SK-N-SH treated with all-trans-retinoic acid at 6 μM for 48 hours (cell line): ENCODE results near the gene EFCAB7.
A peak's percentile ranks its signal among the peaks of the same experiment; 100 is the strongest.

Experiments used
- ATAC-seq: fragments of 200-7000 bp; cut with Tn5 transposase; 3 replicates; pipeline ENCODE4 v1.9.1; 2020; ENCODE audit warnings: mild to moderate bottlenecking, moderate library complexity
- ARNTL ChIP-seq: fragments of 450-650 bp; formaldehyde crosslinking; IDR thresholded peaks from 2 replicates; pipeline ENCODE4 v1.5.0; 2020; ENCODE audit warnings: low read depth, mild to moderate bottlenecking, moderate library complexity, borderline replicate concordance
- BACH2 ChIP-seq: fragments of 250-450 bp; sonication (Bioruptor Pico); IDR thresholded peaks from 2 replicates; pipeline ENCODE4 v1.9.0; 2021; ENCODE audit warnings: mild to moderate bottlenecking, borderline replicate concordance
- ESRRG ChIP-seq: fragments of 250-450 bp; sonication (Bioruptor Pico); IDR thresholded peaks from 2 replicates; pipeline ENCODE4 v1.6.1; 2021; ENCODE audit warnings: mild to moderate bottlenecking
- GLIS3 ChIP-seq: fragments of 250-450 bp; sonication (Bioruptor Pico); IDR thresholded peaks from 2 replicates; pipeline ENCODE4 v1.5.0; 2020; ENCODE audit warnings: mild to moderate bottlenecking, moderate library complexity
- PPARA ChIP-seq: fragments of 250-450 bp; sonication (Bioruptor Pico); IDR thresholded peaks from 2 replicates; pipeline ENCODE4 v1.5.0; 2020; ENCODE audit warnings: mild to moderate bottlenecking, borderline replicate concordance
- RARB ChIP-seq: fragments of 250-450 bp; sonication (Bioruptor Pico); IDR thresholded peaks from 2 replicates; pipeline ENCODE4 v1.8.0; 2021; ENCODE audit warnings: mild to moderate bottlenecking, moderate library complexity
- SNAI2 ChIP-seq: fragments of 250-450 bp; sonication (Bioruptor Pico); IDR thresholded peaks from 2 replicates; pipeline ENCODE4 v1.5.0; 2020; ENCODE audit warnings: mild to moderate bottlenecking, moderate library complexity
- TCF4 ChIP-seq: fragments of 250-450 bp; sonication (Bioruptor Pico); IDR thresholded peaks from 2 replicates; pipeline ENCODE4 v1.8.0; 2021; ENCODE audit warnings: mild to moderate bottlenecking, moderate library complexity, borderline replicate concordance
- TOX ChIP-seq: fragments of 250-450 bp; sonication (Bioruptor Pico); IDR thresholded peaks from 2 replicates; pipeline ENCODE4 v1.8.0; 2021; ENCODE audit warnings: mild to moderate bottlenecking, moderate library complexity, borderline replicate concordance
- ZC3H10 ChIP-seq: fragments of 250-450 bp; sonication (Bioruptor Pico); IDR thresholded peaks from 2 replicates; pipeline ENCODE4 v1.5.1; 2021; ENCODE audit warnings: mild to moderate bottlenecking, moderate library complexity
- ZFP3 ChIP-seq: fragments of 250-450 bp; sonication (Bioruptor Pico); IDR thresholded peaks from 2 replicates; pipeline ENCODE4 v1.5.0; 2020; ENCODE audit warnings: mild to moderate bottlenecking, moderate library complexity
- ZFP30 ChIP-seq: fragments of 450-650 bp; formaldehyde crosslinking; IDR thresholded peaks from 2 replicates; pipeline ENCODE4 v1.5.0; 2022; ENCODE audit warnings: mild to moderate bottlenecking, moderate library complexity
- ZNF565 ChIP-seq: fragments of 450-650 bp; formaldehyde crosslinking; conservative IDR thresholded peaks from 2 replicates; pipeline ENCODE4 v1.5.0; 2020; ENCODE audit warnings: low read depth, mild to moderate bottlenecking, moderate library complexity
- ZNF70 ChIP-seq: fragments of 450-650 bp; formaldehyde crosslinking; IDR thresholded peaks from 2 replicates; pipeline ENCODE4 v1.5.0; 2020; ENCODE audit warnings: mild to moderate bottlenecking, moderate library complexity
- ZNF8 ChIP-seq: fragments of 450-650 bp; formaldehyde crosslinking; IDR thresholded peaks from 2 replicates; pipeline ENCODE4 v1.5.0; 2020; ENCODE audit warnings: mild to moderate bottlenecking, moderate library complexity
- TF ChIP-seq, protein P1 (sequence below): fragments of 250-450 bp; sonication (Bioruptor Pico); IDR thresholded peaks from 2 replicates; pipeline ENCODE4 v1.8.0; 2020; ENCODE audit warnings: mild to moderate bottlenecking, moderate library complexity, borderline replicate concordance
- TF ChIP-seq, protein P2 (sequence below): fragments of 250-450 bp; sonication (Bioruptor Pico); IDR thresholded peaks from 2 replicates; pipeline ENCODE4 v1.8.0; 2021; ENCODE audit warnings: low read depth, mild to moderate bottlenecking, moderate library complexity, borderline replicate concordance
- TF ChIP-seq, protein P3 (sequence below): fragments of 250-450 bp; sonication (Bioruptor Pico); IDR thresholded peaks from 2 replicates; pipeline ENCODE4 v1.5.0; 2020; ENCODE audit warnings: mild to moderate bottlenecking, moderate library complexity
- TF ChIP-seq, protein P4 (sequence below): fragments of 250-450 bp; sonication (Bioruptor Pico); IDR thresholded peaks from 2 replicates; pipeline ENCODE4 v1.5.1; 2020; ENCODE audit warnings: low read depth, mild to moderate bottlenecking, moderate library complexity

The EFCAB7 gene

DNA sequence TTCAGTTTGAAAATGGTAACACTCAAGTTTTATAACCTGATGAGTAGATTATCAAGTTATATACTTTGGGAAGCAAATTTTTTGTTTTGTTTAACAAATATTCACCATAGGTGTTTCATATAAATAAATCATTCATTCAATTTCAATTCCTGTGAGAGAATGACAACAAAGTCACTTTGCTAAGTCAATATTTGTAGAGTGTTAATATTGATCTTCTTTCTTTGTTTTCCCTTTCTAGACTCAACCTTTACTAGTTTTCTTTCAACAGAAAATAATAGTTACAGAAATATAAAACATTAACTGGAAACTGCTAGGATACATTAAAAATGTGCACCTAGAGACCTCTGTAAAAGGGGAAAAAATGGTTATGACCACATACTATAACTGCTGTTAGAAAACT is 11.1 kb downstream of the EFCAB7 start (continued):
- TF ChIP-seq, protein P1, sequence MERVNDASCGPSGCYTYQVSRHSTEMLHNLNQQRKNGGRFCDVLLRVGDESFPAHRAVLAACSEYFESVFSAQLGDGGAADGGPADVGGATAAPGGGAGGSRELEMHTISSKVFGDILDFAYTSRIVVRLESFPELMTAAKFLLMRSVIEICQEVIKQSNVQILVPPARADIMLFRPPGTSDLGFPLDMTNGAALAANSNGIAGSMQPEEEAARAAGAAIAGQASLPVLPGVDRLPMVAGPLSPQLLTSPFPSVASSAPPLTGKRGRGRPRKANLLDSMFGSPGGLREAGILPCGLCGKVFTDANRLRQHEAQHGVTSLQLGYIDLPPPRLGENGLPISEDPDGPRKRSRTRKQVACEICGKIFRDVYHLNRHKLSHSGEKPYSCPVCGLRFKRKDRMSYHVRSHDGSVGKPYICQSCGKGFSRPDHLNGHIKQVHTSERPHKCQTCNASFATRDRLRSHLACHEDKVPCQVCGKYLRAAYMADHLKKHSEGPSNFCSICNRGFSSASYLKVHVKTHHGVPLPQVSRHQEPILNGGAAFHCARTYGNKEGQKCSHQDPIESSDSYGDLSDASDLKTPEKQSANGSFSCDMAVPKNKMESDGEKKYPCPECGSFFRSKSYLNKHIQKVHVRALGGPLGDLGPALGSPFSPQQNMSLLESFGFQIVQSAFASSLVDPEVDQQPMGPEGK: no peak

DNA sequence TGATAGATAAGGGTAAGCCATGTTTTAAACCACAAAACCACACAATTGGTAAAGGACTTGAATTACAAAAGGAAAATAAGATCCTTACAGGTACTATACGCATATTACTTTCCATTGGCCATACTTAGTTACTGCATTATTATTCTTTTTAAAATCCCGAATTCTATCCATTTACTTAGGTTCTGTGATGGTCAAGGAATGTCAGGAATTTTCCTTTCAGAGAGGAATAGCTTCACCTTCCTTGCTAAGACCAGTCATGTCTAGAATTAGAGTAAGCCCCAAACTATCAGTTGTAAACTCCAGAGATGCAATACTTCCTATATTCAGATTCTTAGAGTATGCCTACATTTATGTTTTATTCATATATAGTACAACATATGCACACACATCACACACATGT is 13.7 kb downstream of the EFCAB7 start:
- no peak for ATAC-seq
- TF ChIP-seq, protein P2, sequence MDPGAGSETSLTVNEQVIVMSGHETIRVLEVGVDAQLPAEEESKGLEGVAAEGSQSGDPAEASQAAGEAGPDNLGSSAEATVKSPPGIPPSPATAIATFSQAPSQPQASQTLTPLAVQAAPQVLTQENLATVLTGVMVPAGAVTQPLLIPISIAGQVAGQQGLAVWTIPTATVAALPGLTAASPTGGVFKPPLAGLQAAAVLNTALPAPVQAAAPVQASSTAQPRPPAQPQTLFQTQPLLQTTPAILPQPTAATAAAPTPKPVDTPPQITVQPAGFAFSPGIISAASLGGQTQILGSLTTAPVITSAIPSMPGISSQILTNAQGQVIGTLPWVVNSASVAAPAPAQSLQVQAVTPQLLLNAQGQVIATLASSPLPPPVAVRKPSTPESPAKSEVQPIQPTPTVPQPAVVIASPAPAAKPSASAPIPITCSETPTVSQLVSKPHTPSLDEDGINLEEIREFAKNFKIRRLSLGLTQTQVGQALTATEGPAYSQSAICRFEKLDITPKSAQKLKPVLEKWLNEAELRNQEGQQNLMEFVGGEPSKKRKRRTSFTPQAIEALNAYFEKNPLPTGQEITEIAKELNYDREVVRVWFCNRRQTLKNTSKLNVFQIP (CRISPR knock-in tag): no peak
- TF ChIP-seq ARNTL (CRISPR knock-in tag) (no peak), BACH2 (CRISPR knock-in tag) (no peak)
- TF ChIP-seq, all 23 proteins: peak for 0

DNA sequence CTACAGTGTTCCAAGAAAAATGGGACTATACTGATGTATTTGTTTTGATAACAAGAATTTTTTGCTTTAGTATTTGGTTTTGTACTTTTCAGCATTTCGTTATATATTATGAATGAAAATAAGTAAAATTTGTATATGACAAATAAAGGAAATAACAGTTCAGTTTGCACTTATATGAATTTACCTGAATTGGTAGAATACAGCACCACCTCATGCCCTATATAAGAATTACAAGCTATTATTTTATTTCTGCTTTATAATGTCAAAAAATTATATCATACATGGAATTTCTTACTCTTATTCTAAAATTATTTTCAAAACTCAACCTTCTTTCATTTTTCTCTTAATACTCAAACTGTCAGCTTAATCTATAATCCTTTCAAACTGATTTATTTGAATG is 14.6 kb downstream of the EFCAB7 start:
- ATAC-seq: 0 out of 3 replicates have a peak, but pooled peaks have one; percentile 26
- TF ChIP-seq ZFP3 (CRISPR knock-in tag) (no peak), ZC3H10 (no peak), ZFP30 (CRISPR knock-in tag) (no peak), TOX (CRISPR knock-in tag) (no peak), BACH2 (CRISPR knock-in tag) (no peak), TCF4 (CRISPR knock-in tag) (no peak), SNAI2 (CRISPR knock-in tag) (no peak), ZNF8 (CRISPR knock-in tag) (no peak), RARB (CRISPR knock-in tag) (no peak)
- TF ChIP-seq, protein P3, sequence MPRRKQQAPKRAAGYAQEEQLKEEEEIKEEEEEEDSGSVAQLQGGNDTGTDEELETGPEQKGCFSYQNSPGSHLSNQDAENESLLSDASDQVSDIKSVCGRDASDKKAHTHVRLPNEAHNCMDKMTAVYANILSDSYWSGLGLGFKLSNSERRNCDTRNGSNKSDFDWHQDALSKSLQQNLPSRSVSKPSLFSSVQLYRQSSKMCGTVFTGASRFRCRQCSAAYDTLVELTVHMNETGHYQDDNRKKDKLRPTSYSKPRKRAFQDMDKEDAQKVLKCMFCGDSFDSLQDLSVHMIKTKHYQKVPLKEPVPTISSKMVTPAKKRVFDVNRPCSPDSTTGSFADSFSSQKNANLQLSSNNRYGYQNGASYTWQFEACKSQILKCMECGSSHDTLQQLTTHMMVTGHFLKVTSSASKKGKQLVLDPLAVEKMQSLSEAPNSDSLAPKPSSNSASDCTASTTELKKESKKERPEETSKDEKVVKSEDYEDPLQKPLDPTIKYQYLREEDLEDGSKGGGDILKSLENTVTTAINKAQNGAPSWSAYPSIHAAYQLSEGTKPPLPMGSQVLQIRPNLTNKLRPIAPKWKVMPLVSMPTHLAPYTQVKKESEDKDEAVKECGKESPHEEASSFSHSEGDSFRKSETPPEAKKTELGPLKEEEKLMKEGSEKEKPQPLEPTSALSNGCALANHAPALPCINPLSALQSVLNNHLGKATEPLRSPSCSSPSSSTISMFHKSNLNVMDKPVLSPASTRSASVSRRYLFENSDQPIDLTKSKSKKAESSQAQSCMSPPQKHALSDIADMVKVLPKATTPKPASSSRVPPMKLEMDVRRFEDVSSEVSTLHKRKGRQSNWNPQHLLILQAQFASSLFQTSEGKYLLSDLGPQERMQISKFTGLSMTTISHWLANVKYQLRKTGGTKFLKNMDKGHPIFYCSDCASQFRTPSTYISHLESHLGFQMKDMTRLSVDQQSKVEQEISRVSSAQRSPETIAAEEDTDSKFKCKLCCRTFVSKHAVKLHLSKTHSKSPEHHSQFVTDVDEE (CRISPR knock-in tag): no peak

DNA sequence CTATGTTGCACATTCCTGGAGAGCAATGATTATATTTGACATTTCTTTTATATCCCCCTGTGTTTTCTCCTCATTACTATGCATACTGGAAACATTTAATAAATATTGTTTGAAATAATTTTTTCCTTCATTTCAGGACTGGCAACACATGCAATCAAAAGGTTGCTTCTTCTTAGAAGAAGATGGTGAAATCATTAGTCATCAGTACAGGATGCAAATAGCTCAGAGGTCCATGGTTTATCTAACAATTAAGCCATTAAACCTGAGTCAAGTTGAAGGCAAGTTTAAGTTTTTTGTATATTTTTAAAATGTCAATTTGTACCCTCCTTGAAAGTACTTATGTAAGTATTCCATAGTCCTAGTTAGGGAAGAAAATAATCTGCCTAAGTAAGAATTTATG is 22.5 kb downstream of the EFCAB7 start:
- no peak for ATAC-seq
- TF ChIP-seq ZNF70 (CRISPR knock-in tag) (no peak), TOX (CRISPR knock-in tag) (no peak)

DNA sequence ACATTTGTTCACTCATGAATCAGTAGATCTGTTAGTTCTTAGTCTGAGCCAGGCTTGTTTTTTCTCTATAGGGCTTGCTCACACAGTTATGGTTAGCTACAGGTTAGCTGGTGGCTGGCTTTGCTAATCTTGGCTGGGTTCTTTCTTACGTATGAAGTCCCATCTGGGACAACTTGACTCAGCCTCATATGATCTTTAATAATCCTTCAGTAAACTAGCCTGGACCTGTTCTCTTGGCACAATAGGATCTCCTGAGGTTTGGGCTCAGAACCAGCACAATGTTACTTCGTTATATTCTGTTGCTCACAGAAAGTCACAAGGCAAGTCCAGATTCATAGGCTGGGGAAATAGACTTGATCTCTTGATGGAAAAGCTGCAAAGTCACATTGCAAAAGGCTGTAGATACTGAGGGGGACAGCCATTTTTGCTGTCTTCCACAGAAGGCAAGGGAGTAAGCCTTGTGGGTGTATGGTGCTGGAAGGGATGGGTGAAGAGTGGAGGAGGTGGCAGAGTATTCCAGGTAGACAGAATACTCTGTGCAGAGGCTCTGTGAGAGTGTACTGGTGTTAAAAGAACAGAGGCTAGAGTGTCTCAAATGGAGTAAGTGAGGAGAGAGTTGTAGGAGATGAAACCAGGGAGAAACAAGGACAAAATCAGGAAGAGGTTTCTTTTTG is 24.4 kb downstream of the EFCAB7 start:
- no peak for TF ChIP-seq ZFP30 (CRISPR knock-in tag)
- TF ChIP-seq, protein P2 (CRISPR knock-in tag): no peak
- no peak for ATAC-seq

DNA sequence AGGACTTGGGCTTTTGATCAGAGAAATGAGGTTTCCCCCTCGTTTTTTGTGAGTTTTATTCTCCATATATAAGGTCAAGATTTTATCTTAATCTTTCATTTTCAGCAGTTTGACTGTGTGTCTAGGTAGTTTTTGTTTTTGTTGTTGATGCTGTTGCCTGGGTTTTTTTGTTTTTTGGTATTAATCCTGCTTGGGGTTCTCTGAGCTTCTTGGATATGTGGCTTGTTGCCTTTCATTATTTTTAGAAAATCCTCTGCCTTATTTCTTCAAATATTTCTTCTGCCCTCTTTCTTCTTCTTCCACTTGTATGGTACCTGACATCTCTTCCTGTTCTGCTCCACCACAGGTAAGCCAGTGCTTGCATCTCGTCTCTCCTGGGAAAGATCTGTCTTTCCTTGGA is 25.0 kb downstream of the EFCAB7 start:
- no peak for ATAC-seq
- TF ChIP-seq PPARA (CRISPR knock-in tag) (no peak), ESRRG (CRISPR knock-in tag) (no peak), ZNF565 (no peak), ARNTL (CRISPR knock-in tag) (no peak), SNAI2 (CRISPR knock-in tag) (no peak), GLIS3 (CRISPR knock-in tag) (no peak), BACH2 (CRISPR knock-in tag) (no peak), RARB (CRISPR knock-in tag) (no peak), TOX (CRISPR knock-in tag) (no peak)
- TF ChIP-seq, protein P3 (CRISPR knock-in tag): no peak
- TF ChIP-seq, protein P4, sequence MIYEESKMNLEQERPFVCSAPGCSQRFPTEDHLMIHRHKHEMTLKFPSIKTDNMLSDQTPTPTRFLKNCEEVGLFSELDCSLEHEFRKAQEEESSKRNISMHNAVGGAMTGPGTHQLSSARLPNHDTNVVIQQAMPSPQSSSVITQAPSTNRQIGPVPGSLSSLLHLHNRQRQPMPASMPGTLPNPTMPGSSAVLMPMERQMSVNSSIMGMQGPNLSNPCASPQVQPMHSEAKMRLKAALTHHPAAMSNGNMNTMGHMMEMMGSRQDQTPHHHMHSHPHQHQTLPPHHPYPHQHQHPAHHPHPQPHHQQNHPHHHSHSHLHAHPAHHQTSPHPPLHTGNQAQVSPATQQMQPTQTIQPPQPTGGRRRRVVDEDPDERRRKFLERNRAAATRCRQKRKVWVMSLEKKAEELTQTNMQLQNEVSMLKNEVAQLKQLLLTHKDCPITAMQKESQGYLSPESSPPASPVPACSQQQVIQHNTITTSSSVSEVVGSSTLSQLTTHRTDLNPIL: no peak
